ENCODE results near the gene P4HB.

DNA sequence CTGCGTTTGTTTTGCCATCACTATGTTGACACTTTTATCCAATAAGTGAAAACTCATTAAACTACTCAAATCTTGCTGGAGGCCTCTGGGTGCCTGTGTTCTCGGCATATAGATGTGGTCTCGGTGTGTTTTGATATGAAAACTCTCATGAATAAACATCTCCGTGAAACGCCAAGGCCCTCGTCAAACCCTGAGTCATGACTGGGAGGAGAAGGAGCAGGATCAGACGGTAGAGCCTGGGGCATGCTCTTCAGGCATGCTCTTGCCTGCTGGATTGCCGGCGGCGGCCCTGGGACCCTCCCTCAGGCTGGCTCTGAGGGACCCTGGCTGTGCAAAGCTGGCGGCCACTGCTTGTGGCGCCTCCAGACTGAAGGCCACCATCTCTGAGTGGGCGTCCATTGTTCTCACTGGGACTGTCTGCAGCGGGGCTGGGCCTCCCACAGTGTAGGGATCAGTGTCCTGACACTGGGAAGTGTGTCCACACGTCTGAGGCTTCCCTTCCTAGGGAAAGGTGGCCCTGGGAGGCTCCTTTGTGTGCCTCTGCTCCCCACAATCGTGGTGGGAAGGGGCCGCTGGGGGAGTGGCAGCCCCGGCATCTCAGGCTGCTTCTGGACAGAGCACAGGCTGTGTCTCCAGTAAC lies 40.0 kb upstream of the P4HB start:
- TF ChIP-seq, protein P1, sequence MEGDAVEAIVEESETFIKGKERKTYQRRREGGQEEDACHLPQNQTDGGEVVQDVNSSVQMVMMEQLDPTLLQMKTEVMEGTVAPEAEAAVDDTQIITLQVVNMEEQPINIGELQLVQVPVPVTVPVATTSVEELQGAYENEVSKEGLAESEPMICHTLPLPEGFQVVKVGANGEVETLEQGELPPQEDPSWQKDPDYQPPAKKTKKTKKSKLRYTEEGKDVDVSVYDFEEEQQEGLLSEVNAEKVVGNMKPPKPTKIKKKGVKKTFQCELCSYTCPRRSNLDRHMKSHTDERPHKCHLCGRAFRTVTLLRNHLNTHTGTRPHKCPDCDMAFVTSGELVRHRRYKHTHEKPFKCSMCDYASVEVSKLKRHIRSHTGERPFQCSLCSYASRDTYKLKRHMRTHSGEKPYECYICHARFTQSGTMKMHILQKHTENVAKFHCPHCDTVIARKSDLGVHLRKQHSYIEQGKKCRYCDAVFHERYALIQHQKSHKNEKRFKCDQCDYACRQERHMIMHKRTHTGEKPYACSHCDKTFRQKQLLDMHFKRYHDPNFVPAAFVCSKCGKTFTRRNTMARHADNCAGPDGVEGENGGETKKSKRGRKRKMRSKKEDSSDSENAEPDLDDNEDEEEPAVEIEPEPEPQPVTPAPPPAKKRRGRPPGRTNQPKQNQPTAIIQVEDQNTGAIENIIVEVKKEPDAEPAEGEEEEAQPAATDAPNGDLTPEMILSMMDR (IDR thresholded peaks at IDR 0.05) = no peak
- no peak for TF ChIP-seq RAD21 (IDR thresholded peaks at IDR 0.05; ENCODE audit: low read length)
- TF ChIP-seq RFX5 (IDR thresholded peaks at IDR 0.05; ENCODE audit: low read length) = no peak
- TF ChIP-seq TEAD4 (IDR thresholded peaks at IDR 0.05; ENCODE audit: borderline replicate concordance, insufficient read depth) = no peak
- TF ChIP-seq YY1 (IDR thresholded peaks at IDR 0.05; ENCODE audit: low read depth) = no peak
- TF ChIP-seq, protein P2, sequence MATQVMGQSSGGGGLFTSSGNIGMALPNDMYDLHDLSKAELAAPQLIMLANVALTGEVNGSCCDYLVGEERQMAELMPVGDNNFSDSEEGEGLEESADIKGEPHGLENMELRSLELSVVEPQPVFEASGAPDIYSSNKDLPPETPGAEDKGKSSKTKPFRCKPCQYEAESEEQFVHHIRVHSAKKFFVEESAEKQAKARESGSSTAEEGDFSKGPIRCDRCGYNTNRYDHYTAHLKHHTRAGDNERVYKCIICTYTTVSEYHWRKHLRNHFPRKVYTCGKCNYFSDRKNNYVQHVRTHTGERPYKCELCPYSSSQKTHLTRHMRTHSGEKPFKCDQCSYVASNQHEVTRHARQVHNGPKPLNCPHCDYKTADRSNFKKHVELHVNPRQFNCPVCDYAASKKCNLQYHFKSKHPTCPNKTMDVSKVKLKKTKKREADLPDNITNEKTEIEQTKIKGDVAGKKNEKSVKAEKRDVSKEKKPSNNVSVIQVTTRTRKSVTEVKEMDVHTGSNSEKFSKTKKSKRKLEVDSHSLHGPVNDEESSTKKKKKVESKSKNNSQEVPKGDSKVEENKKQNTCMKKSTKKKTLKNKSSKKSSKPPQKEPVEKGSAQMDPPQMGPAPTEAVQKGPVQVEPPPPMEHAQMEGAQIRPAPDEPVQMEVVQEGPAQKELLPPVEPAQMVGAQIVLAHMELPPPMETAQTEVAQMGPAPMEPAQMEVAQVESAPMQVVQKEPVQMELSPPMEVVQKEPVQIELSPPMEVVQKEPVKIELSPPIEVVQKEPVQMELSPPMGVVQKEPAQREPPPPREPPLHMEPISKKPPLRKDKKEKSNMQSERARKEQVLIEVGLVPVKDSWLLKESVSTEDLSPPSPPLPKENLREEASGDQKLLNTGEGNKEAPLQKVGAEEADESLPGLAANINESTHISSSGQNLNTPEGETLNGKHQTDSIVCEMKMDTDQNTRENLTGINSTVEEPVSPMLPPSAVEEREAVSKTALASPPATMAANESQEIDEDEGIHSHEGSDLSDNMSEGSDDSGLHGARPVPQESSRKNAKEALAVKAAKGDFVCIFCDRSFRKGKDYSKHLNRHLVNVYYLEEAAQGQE (IDR thresholded peaks at IDR 0.05; ENCODE audit: low read depth, low read length) = no peak
- no peak for TF ChIP-seq EP300 (IDR thresholded peaks at IDR 0.05; ENCODE audit: borderline replicate concordance in 1 of 2, low read depth in 1 of 2, low read length in 1 of 2)
- TF ChIP-seq, protein P3, sequence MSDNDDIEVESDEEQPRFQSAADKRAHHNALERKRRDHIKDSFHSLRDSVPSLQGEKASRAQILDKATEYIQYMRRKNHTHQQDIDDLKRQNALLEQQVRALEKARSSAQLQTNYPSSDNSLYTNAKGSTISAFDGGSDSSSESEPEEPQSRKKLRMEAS (IDR thresholded peaks at IDR 0.05; ENCODE audit: low read depth) = no peak
- TF ChIP-seq JUND (IDR thresholded peaks at IDR 0.05) = no peak
- TF ChIP-seq NRF1 (IDR thresholded peaks at IDR 0.05; ENCODE audit: low read depth, low read length) = no peak
- TF ChIP-seq EZH2phosphoT487 (IDR thresholded peaks at IDR 0.05; ENCODE audit: borderline replicate concordance, low read depth) = no peak

Measured in SK-N-SH (cell line).